SK-N-SH (cell line): ENCODE results near the gene PBX1. TPM values are rescaled to one million over a fixed set of nuclear protein-coding genes. Genes with fewer than 3 reads are reported as not detected.

Source experiments
- CTCF ChIA-PET: fragments of 300-600, 350-600 bp; formaldehyde crosslinking; extraction: SDS; loops from one replicate; lab custom pipeline; 2021; lab: Yijun Ruan, JAX
- POLR2A ChIA-PET: fragments of 350-600 bp; sonication (Branson Sonifier 250); formaldehyde crosslinking; extraction: SDS; loops from one replicate; lab custom pipeline; 2020; ENCODE audit warnings: antibody characterized with exemption, inconsistent platforms; lab: Yijun Ruan, JAX
- DNase-seq: peaks from one replicate; pipeline ENCODE4 v3.0.0; 2012
- H2AFZ ChIP-seq: fragments of 200-600 bp; sonication (generic); 2 replicates; pipeline ENCODE4 v1.8.1; 2016; ENCODE audit warnings: antibody characterized with exemption, mild to moderate bottlenecking, low read depth
- H3F3A ChIP-seq: fragments of 200-600 bp; sonication (generic); replicated peaks from 2 replicates; pipeline ENCODE3; 2016; ENCODE audit warnings: antibody characterized with exemption, mild to moderate bottlenecking; ENCODE audit not compliant: insufficient read depth
- H3K27ac ChIP-seq, 2 experiments: fragments of 200-500 bp in 1 of 2; fragments of 200-600 bp in 1 of 2; sonication (Bioruptor generic) in 1 of 2; sonication (generic), shearing (Covaris generic) in 1 of 2; 2 replicates each; pipeline versions ENCODE4 v1.5.1 to v1.6.1; 2014 to 2016; ENCODE audit warnings: low read depth in 2 of 2, inconsistent platforms in 1 of 2, low read length in 1 of 2, mild to moderate bottlenecking in 1 of 2, mixed read lengths in 1 of 2
- H3K27me3 ChIP-seq: fragments of 200-600 bp; sonication (generic), shearing (Covaris generic); 2 replicates; pipeline ENCODE4 v1.6.1; 2016; ENCODE audit warnings: mixed run types; ENCODE audit not compliant: insufficient read depth
- H3K36me3 ChIP-seq, 2 experiments: fragments of 200-500 bp in 1 of 2; fragments of 200-600 bp in 1 of 2; sonication (Bioruptor generic) in 1 of 2; sonication (generic) in 1 of 2; replicated peaks in 1 of 2; 2 replicates each; pipeline versions ENCODE3 to v1.5.1; 2014 to 2016; ENCODE audit warnings: low read length in 1 of 2, mild to moderate bottlenecking in 1 of 2; ENCODE audit not compliant: insufficient read depth in 2 of 2, control insufficient read depth in 1 of 2
- H3K4me1 ChIP-seq, 2 experiments: fragments of 200-500 bp in 1 of 2; fragments of 200-600 bp in 1 of 2; sonication (Bioruptor generic) in 1 of 2; sonication (generic), shearing (Covaris generic) in 1 of 2; 2 replicates each; pipeline versions ENCODE4 v1.5.1 to v1.6.1; 2014 to 2016; ENCODE audit warnings: low read depth in 1 of 2, low read length in 1 of 2, mixed run types in 1 of 2; ENCODE audit not compliant: insufficient read depth in 2 of 2, control insufficient read depth in 1 of 2
- H3K4me2 ChIP-seq: fragments of 200-600 bp; sonication (generic), shearing (Covaris generic); 2 replicates; pipeline ENCODE4 v1.6.1; 2017; ENCODE audit warnings: mixed run types
- H3K4me3 ChIP-seq, 2 experiments: fragments of 200-500 bp in 1 of 2; fragments of 200-600 bp in 1 of 2; sonication (Bioruptor generic) in 1 of 2; sonication (generic), shearing (Covaris generic) in 1 of 2; 2 replicates each; pipeline versions ENCODE4 v1.5.1 to v1.8.1; 2014 to 2016; ENCODE audit warnings: low read depth in 2 of 2, inconsistent platforms in 1 of 2, low read length in 1 of 2, mild to moderate bottlenecking in 1 of 2, mixed read lengths in 1 of 2, moderate library complexity in 1 of 2
- H3K79me2 ChIP-seq: fragments of 200-600 bp; sonication (generic); 2 replicates; pipeline ENCODE4 v1.8.1; 2017; ENCODE audit warnings: mild to moderate bottlenecking; ENCODE audit not compliant: insufficient read depth
- H3K9ac ChIP-seq: fragments of 200-600 bp; sonication (generic); 2 replicates; pipeline ENCODE4 v1.6.1; 2017; ENCODE audit warnings: mixed run types
- H3K9me2 ChIP-seq: fragments of 200-600 bp; sonication (generic); 2 replicates; pipeline ENCODE4 v1.6.1; 2017; ENCODE audit warnings: mixed run types
- H3K9me3 ChIP-seq: fragments of 200-600 bp; sonication (generic); 2 replicates; pipeline ENCODE4 v1.6.1; 2017; ENCODE audit warnings: mixed run types, mild to moderate bottlenecking, moderate library complexity
- H4K20me1 ChIP-seq: fragments of 200-600 bp; sonication (generic); 2 replicates; pipeline ENCODE4 v1.6.1; 2017; ENCODE audit warnings: mild to moderate bottlenecking, mixed run types; ENCODE audit not compliant: insufficient read depth
- CHD2 ChIP-seq: fragments of 150-350 bp; IDR thresholded peaks from 2 replicates; pipeline ENCODE4 v1.6.1; 2018; ENCODE audit warnings: low read length; ENCODE audit not compliant: partially characterized antibody
- FOXJ3 ChIP-seq: sonication (generic); formaldehyde crosslinking; IDR thresholded peaks from 2 replicates; pipeline ENCODE4 v1.5.1; 2020; ENCODE audit warnings: mild to moderate bottlenecking, missing genetic modification reagents
- FOXM1 ChIP-seq: IDR thresholded peaks from 2 replicates; pipeline ENCODE4 v1.4.0; 2012; ENCODE audit warnings: low read depth, mild to moderate bottlenecking
- GABPA ChIP-seq: IDR thresholded peaks from 2 replicates; pipeline ENCODE4 v1.4.0; 2012; ENCODE audit warnings: low read depth, mild to moderate bottlenecking
- JUND ChIP-seq: IDR thresholded peaks from 2 replicates; pipeline ENCODE4 v1.4.0; 2012
- MAX ChIP-seq: IDR thresholded peaks from 2 replicates; pipeline ENCODE4 v1.4.0; 2012; ENCODE audit warnings: low read depth
- MEF2A ChIP-seq: IDR thresholded peaks from 2 replicates; pipeline ENCODE4 v1.4.0; 2012; ENCODE audit warnings: low read depth, borderline replicate concordance
- MXI1 ChIP-seq: IDR thresholded peaks from 2 replicates; pipeline ENCODE4 v1.6.1; 2012; ENCODE audit warnings: mild to moderate bottlenecking, low read depth, low read length, improper control_type of control experiment
- NFIC ChIP-seq: IDR thresholded peaks from 2 replicates; pipeline ENCODE4 v1.4.0; 2012; ENCODE audit warnings: borderline replicate concordance
- NRF1 ChIP-seq: IDR thresholded peaks from 2 replicates; pipeline ENCODE4 v1.6.1; 2012; ENCODE audit warnings: low read depth, mild to moderate bottlenecking, low read length
- POLR2AphosphoS5 ChIP-seq: IDR thresholded peaks from 2 replicates; pipeline ENCODE4 v1.6.1; 2012; ENCODE audit warnings: low read depth, low read length
- RAD21 ChIP-seq: IDR thresholded peaks from 2 replicates; pipeline ENCODE4 v1.6.1; 2012; ENCODE audit warnings: mild to moderate bottlenecking, low read length
- REST ChIP-seq: IDR thresholded peaks from 2 replicates; pipeline ENCODE4 v1.6.1; 2012; ENCODE audit warnings: mild to moderate bottlenecking, low read depth, low read length, moderate library complexity
- RXRA ChIP-seq: IDR thresholded peaks from 2 replicates; pipeline ENCODE4 v1.4.0; 2012; ENCODE audit warnings: low read depth, mild to moderate bottlenecking, borderline replicate concordance
- SIN3A ChIP-seq: IDR thresholded peaks from 2 replicates; pipeline ENCODE4 v1.6.1; 2012; ENCODE audit warnings: low read depth, mild to moderate bottlenecking, low read length, moderate library complexity, borderline replicate concordance
- TAF1 ChIP-seq: IDR thresholded peaks from 2 replicates; pipeline ENCODE4 v1.6.1; 2012; ENCODE audit warnings: low read depth, mild to moderate bottlenecking, low read length, moderate library complexity, borderline replicate concordance
- USF1 ChIP-seq: IDR thresholded peaks from 2 replicates; pipeline ENCODE4 v1.4.0; 2012; ENCODE audit warnings: low read depth, borderline replicate concordance
- YY1 ChIP-seq: IDR thresholded peaks from 2 replicates; pipeline ENCODE4 v1.4.0; 2012; ENCODE audit warnings: low read depth, mild to moderate bottlenecking
- WGBS: methylation state at CpG from one replicate; pipeline ENCODE4 v1.1.6; 2017; ENCODE audit warnings: low lambda C conversion rate; 5-methylcytosine and 5-hydroxymethylcytosine counted together
- polyA plus RNA-seq, 3 experiments: library from polyadenylated mRNA; depleted of rRNA; stranded (reverse); fragments of >200 nt; gene quantifications; 2 replicates each; pipeline ENCODE4 v1.2.3, GENCODE V29; 2012

Gene PBX1
- polyA plus RNA-seq, 1 of the 3 experiments (the other 2 are of a cell fraction), result 27.0 TPM

- DNase-seq, result no peak
- ChIA-PET CTCF (interaction anchor here (0.7 to 1.1 kb wide), 2 partner anchors 9 to 10 kb away, joined by 3 to 4 read pairs; no protein-coding TSS in a partner anchor), POLR2A (no interaction called here)
- no peak for TF ChIP-seq MXI1
- no peak for TF ChIP-seq MEF2A
- no peak for TF ChIP-seq NRF1
- no peak for TF ChIP-seq REST
- no peak for TF ChIP-seq USF1
- no peak for TF ChIP-seq TAF1
- no peak for TF ChIP-seq POLR2AphosphoS5
- no peak for TF ChIP-seq RAD21
- no peak for TF ChIP-seq JUND
- TF ChIP-seq RXRA, result no peak
- TF ChIP-seq FOXM1, result no peak
- TF ChIP-seq MAX, result no peak
- no peak for TF ChIP-seq CHD2
- no peak for TF ChIP-seq GABPA
- TF ChIP-seq FOXJ3, result no peak
- no peak for TF ChIP-seq SIN3A
- no peak for TF ChIP-seq NFIC
- no peak for TF ChIP-seq YY1
- H3F3A ChIP-seq, result no peaks in the 10 kb centered on the region
- H4K20me1 ChIP-seq, result no peaks in the 10 kb centered on the region
- H3K27me3 ChIP-seq, result no peaks in the 10 kb centered on the region
- no peak overlapping the region for H3K4me2 ChIP-seq
- no peak overlapping the region for H2AFZ ChIP-seq
- H3K4me3 ChIP-seq, result no peak overlapping the region
- H3K79me2 ChIP-seq, result no peaks in the 10 kb centered on the region
- WGBS, result 90% methylated on average over 7 of the region's 7 CpGs
- H3K9me2 ChIP-seq, result no peaks in the 10 kb centered on the region
- no peaks in the 10 kb centered on the region for H3K9me3 ChIP-seq
- H3K4me1 ChIP-seq, result no peaks in the 10 kb centered on the region
- no peak overlapping the region for H3K9ac ChIP-seq
- H3K36me3 ChIP-seq, result peaks cover 4 to 15% of the 10 kb centered on the region in 2 experiments
- H3K27ac ChIP-seq, result no peak overlapping the region
Observed at GRCh38 chr1:164628772-164629171, 69.8 kb downstream of the PBX1 start.
